HL-60/S4 (cell line): ENCODE measurements around the gene MRPL34.

Experiments used
- in situ Hi-C: fragments of 300-500 bp; cut with MboI; formaldehyde crosslinking; loops from 2 replicates; pipeline ENCODE4 v1.14.3; 2022; ENCODE audit warnings: low sequenced_read_pairs

The MRPL34 gene

GRCh38 chr19:17307876-17308377, 2.3 kb downstream of the MRPL34 start:
- in situ Hi-C loops: no loop called here

GRCh38 chr19:17309198-17309964, 3.7 kb downstream of the MRPL34 start, which contains the start of gene DDA1:
Gene DDA1 (plus strand): TSS chr19:17309563. CDS start chr19:17309655, 92 bp downstream.
- in situ Hi-C loops: no loop called here

- in situ Hi-C loops: no loop called here
Measured at GRCh38 chr19:17309965-17310461, 4.3 kb downstream of the MRPL34 start.

GRCh38 chr19:17311455-17312188, 6.0 kb downstream of the MRPL34 start:
- in situ Hi-C loops: no loop called here

- in situ Hi-C loops: no loop called here
Measured at GRCh38 chr19:17312189-17313113, 6.8 kb downstream of the MRPL34 start.

- in situ Hi-C loops: no loop called here
Measured at GRCh38 chr19:17314007-17314593, 8.4 kb downstream of the MRPL34 start.

- in situ Hi-C loops: no loop called here
Measured at GRCh38 chr19:17318966-17319365, 13.3 kb downstream of the MRPL34 start.

GRCh38 chr19:17319473-17320238, 14.0 kb downstream of the MRPL34 start:
- in situ Hi-C loops: no loop called here

GRCh38 chr19:17320435-17320834, 14.8 kb downstream of the MRPL34 start:
- in situ Hi-C loops: no loop called here

GRCh38 chr19:17321655-17322489, 16.2 kb downstream of the MRPL34 start:
- in situ Hi-C loops: no loop called here

- in situ Hi-C loops: no loop called here
Measured at GRCh38 chr19:17322854-17323253, 17.2 kb downstream of the MRPL34 start.

GRCh38 chr19:17323300-17323963, 17.8 kb downstream of the MRPL34 start:
- in situ Hi-C loops: no loop called here

- in situ Hi-C loops: no loop called here
Measured at GRCh38 chr19:17323964-17324332, 18.3 kb downstream of the MRPL34 start.

GRCh38 chr19:17324357-17325114, 18.9 kb downstream of the MRPL34 start:
- in situ Hi-C loops: no loop called here

GRCh38 chr19:17325133-17325532, 19.5 kb downstream of the MRPL34 start:
- in situ Hi-C loops: no loop called here

GRCh38 chr19:17325881-17326594, 20.4 kb downstream of the MRPL34 start:
- in situ Hi-C loops: no loop called here

GRCh38 chr19:17326595-17326966, 20.9 kb downstream of the MRPL34 start:
- in situ Hi-C loops: no loop called here
